Measurements from ENCODE around the gene PLG. TPM values are rescaled to one million over a fixed set of nuclear protein-coding genes. Genes with fewer than 3 reads are reported as not detected.
"Not testable (repeated sequence)": the region's sequence is repeated elsewhere in the genome, so short reads cannot be mapped to it uniquely, and the experiment has no call there.

PLG gene
- total RNA-seq, 2 donors from 2014 or later: not detected

DNA sequence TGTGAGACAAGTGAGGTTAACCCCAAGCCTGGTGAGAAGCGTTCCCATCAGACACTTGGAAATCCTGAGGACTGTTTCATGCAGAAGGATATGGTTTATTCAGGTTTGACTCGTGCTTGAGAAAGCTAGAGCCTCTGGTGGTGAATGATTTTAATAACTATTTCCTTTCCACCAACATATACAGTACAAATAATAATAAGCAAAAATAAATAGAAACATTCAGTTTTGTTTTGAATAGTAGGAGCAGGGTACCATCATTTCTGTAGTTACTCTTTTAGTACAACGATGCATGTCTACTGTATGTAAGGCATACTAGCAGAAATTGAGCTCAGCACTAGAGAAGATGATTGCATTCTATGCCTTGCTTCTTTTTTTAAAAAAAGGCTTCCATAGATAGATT, 33.5 kb downstream of the PLG start:
- no peak for DNase-seq
- Mint-ChIP-seq H3K9me3 (peaks cover 10% of the 10 kb centered on the region), H3K36me3 (ENCODE audit: low read depth) (no peaks in the 10 kb centered on the region), H3K27ac (no peak overlapping the region), H3K4me3 (no peak overlapping the region), H3K4me1 (no peaks in the 10 kb centered on the region), H3K27me3 (ENCODE audit: insufficient read depth) (peaks cover 3% of the 10 kb centered on the region)
- H3K27ac ChIP-seq (ENCODE audit: low read depth, low read length): no peak overlapping the region
- 92 to 100% methylated on average over 1 to 2 of the region's 3 CpGs for WGBS, 2 experiments (ENCODE audit: insufficient coverage in 1 of 2, insufficient read length in 1 of 2)
- H3K27me3 ChIP-seq (ENCODE audit: control insufficient read depth, insufficient read depth, low read length, poor library complexity, severe bottlenecking): no peaks in the 10 kb centered on the region
- H3K9ac ChIP-seq (ENCODE audit: extremely low read depth, low read length, poor library complexity, severe bottlenecking): no peak overlapping the region
- no peaks in the 10 kb centered on the region for H3K36me3 ChIP-seq (ENCODE audit: control insufficient read depth, insufficient read depth, low read length)
- H3K4me3 ChIP-seq (ENCODE audit: low read length): no peak overlapping the region
- no peak for TF ChIP-seq CTCF (conservative IDR thresholded peaks at IDR 0.05)
- no peaks in the 10 kb centered on the region for H3K4me1 ChIP-seq (ENCODE audit: control insufficient read depth, insufficient read depth, low read length)
- H3K9me3 ChIP-seq (ENCODE audit: control insufficient read depth, low read length): no peaks in the 10 kb centered on the region

- H3K9me3 Mint-ChIP-seq: peaks cover 26% of the 10 kb centered on the region
- no peak for TF ChIP-seq CTCF (conservative IDR thresholded peaks at IDR 0.05)
Observed at GRCh38 chr6:160737934-160738333, 35.9 kb downstream of the PLG start.

DNA sequence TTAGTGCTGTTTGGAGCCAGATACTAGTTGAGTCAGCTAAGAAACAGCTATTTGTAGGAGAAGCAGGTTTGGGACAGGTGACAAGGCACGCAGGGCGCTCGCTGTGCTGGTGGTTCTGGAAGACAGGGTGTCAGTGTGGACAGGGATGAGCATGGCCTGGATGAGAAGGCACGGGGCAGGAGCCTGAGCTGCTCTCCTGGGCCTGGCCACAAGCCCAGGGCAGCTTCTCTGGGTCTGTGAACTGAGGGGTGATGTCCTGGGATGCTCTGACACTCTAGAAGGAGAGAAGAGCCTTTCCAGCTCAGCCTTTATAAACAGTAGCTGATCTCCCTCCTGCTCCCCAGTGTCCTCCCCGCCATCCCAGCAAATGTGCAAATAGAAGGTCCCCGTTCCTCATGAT, 37.9 kb downstream of the PLG start:
- WGBS, 2 experiments (ENCODE audit: insufficient coverage in 1 of 2, insufficient read length in 1 of 2): 97% methylated on average over 6 of the region's 6 CpGs; no CpG with 5 or more reads in 1 of the 2 experiments
- no peaks in the 10 kb centered on the region for H3K4me1 Mint-ChIP-seq
- peaks cover 4% of the 10 kb centered on the region for H3K36me3 Mint-ChIP-seq (ENCODE audit: low read depth)

More at GRCh38 chr6:160737934-160738333, 35.9 kb downstream of the PLG start:
- no peaks in the 10 kb centered on the region for H3K4me1 Mint-ChIP-seq
- Histone ChIP-seq H3K9me3 (ENCODE audit: control insufficient read depth, low read length) (no peaks in the 10 kb centered on the region), H3K36me3 (ENCODE audit: control insufficient read depth, insufficient read depth, low read length) (no peaks in the 10 kb centered on the region), H3K4me3 (ENCODE audit: low read length) (no peak overlapping the region), H3K4me1 (ENCODE audit: control insufficient read depth, insufficient read depth, low read length) (no peaks in the 10 kb centered on the region), H3K27ac (ENCODE audit: low read depth, low read length) (no peak overlapping the region), H3K9ac (ENCODE audit: extremely low read depth, low read length, poor library complexity, severe bottlenecking) (no peak overlapping the region), H3K27me3 (ENCODE audit: control insufficient read depth, insufficient read depth, low read length, poor library complexity, severe bottlenecking) (no peaks in the 10 kb centered on the region)
- WGBS, 2 experiments (ENCODE audit: insufficient coverage in 1 of 2, insufficient read length in 1 of 2): 90 to 91% methylated on average over 5 of the region's 5 CpGs
- no peaks in the 10 kb centered on the region for H3K36me3 Mint-ChIP-seq (ENCODE audit: low read depth)
- no peak overlapping the region for H3K27ac Mint-ChIP-seq
- H3K27me3 Mint-ChIP-seq (ENCODE audit: insufficient read depth): peaks cover 4% of the 10 kb centered on the region
- no peak overlapping the region for H3K4me3 Mint-ChIP-seq
- no peak for DNase-seq

DNA sequence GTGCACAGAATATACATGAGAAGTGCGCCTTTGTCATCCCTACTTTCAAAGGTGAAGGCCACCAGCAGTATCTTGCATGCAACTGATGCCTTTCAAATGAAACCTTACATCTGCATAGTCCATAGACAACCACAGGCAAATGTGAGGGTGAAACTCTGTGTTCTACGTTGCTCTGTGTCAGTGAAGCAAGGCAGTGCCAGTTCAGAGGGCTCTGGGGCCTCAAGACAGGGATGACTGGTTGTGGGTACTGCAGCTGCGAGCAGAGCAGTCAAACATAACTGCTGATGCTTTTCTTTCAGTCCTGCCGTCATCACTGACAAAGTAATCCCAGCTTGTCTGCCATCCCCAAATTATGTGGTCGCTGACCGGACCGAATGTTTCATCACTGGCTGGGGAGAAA, 39.0 kb downstream of the PLG start:
- not testable (repeated sequence) for DNase-seq, H3K4me1 Mint-ChIP-seq

More for the DNA sequence above, 37.9 kb downstream of the PLG start:
- H3K4me3 ChIP-seq (ENCODE audit: low read length): no peak overlapping the region
- H3K27ac Mint-ChIP-seq: no peak overlapping the region
- H3K4me1 ChIP-seq (ENCODE audit: control insufficient read depth, insufficient read depth, low read length): no peaks in the 10 kb centered on the region
- peaks cover 16% of the 10 kb centered on the region for H3K27me3 Mint-ChIP-seq (ENCODE audit: insufficient read depth)
- H3K4me3 Mint-ChIP-seq: no peak overlapping the region
- H3K36me3 ChIP-seq (ENCODE audit: control insufficient read depth, insufficient read depth, low read length): no peaks in the 10 kb centered on the region
- H3K9me3 ChIP-seq (ENCODE audit: control insufficient read depth, low read length): no peaks in the 10 kb centered on the region
- peaks cover 46% of the 10 kb centered on the region for H3K9me3 Mint-ChIP-seq
- no peaks in the 10 kb centered on the region for H3K27me3 ChIP-seq (ENCODE audit: control insufficient read depth, insufficient read depth, low read length, poor library complexity, severe bottlenecking)
- no peak overlapping the region for H3K9ac ChIP-seq (ENCODE audit: extremely low read depth, low read length, poor library complexity, severe bottlenecking)
- H3K27ac ChIP-seq (ENCODE audit: low read depth, low read length): no peak overlapping the region
- TF ChIP-seq CTCF (conservative IDR thresholded peaks at IDR 0.05): no peak
- DNase-seq: no peak

More for the DNA sequence above, 39.0 kb downstream of the PLG start:
- not testable (repeated sequence) for H3K27ac Mint-ChIP-seq; H3K27ac ChIP-seq (ENCODE audit: low read depth, low read length); H3K36me3 ChIP-seq (ENCODE audit: control insufficient read depth, insufficient read depth, low read length); H3K9ac ChIP-seq (ENCODE audit: extremely low read depth, low read length, poor library complexity, severe bottlenecking); H3K4me1 ChIP-seq (ENCODE audit: control insufficient read depth, insufficient read depth, low read length); H3K27me3 ChIP-seq (ENCODE audit: control insufficient read depth, insufficient read depth, low read length, poor library complexity, severe bottlenecking); H3K4me3 Mint-ChIP-seq; H3K4me3 ChIP-seq (ENCODE audit: low read length); H3K9me3 ChIP-seq (ENCODE audit: control insufficient read depth, low read length); H3K36me3 Mint-ChIP-seq (ENCODE audit: low read depth)
- WGBS, 2 experiments (ENCODE audit: insufficient coverage in 1 of 2, insufficient read length in 1 of 2): 92 to 94% methylated on average over 7 of the region's 7 CpGs
- Mint-ChIP-seq H3K27me3 (ENCODE audit: insufficient read depth) (peaks cover 25% of the 10 kb centered on the region), H3K9me3 (peaks cover 56% of the 10 kb centered on the region)
